ENCODE data around the gene SHQ1.

GRCh38 chr3:72836923-72837322, 11.3 kb downstream of the SHQ1 start:
- TF ChIP-seq CTCF (IDR thresholded peaks at IDR 0.05) = no peak
- TF ChIP-seq POLR2A (IDR thresholded peaks at IDR 0.05) = no peak
